Measurements from ENCODE around the gene ROMO1. TPM values are rescaled to one million over a fixed set of nuclear protein-coding genes. Genes with fewer than 3 reads are reported as not detected.

ROMO1 gene
- total and polyA plus RNA-seq, 10 of the 15 experiments (the other 5 are each of a cell fraction or from before 2014, with no cell fraction given), result 23.2 to 631 (median 352) TPM

- TF ChIP-seq BACH1 (IDR thresholded peaks at IDR 0.05; ENCODE audit: borderline replicate concordance), result peak; percentile 28; the same call in 1 of the 2 replicates
- no peak for TF ChIP-seq MXI1 (IDR thresholded peaks at IDR 0.05; ENCODE audit: low read depth, low read length)
- no peak for TF ChIP-seq EZH2 (IDR thresholded peaks at IDR 0.05; ENCODE audit: borderline replicate concordance, control insufficient read depth, low read depth, low read length)
- no peak; the same call in 1 of the 2 replicates for TF ChIP-seq RELB (IDR thresholded peaks at IDR 0.05; ENCODE audit: low read depth)
- peak; percentile 55; the same call in 1 of the 2 replicates for TF ChIP-seq SPI1 (IDR thresholded peaks at IDR 0.05; ENCODE audit: borderline replicate concordance, insufficient read depth, low read depth, low read length)
- no peak for TF ChIP-seq RELA (IDR thresholded peaks at IDR 0.05; ENCODE audit: borderline replicate concordance, partially characterized antibody)
- no peak for TF ChIP-seq ASH2L (IDR thresholded peaks at IDR 0.05; ENCODE audit: borderline replicate concordance, low read depth)
- no peak for TF ChIP-seq ZBTB33 (IDR thresholded peaks at IDR 0.05)
- TF ChIP-seq NFXL1 (IDR thresholded peaks at IDR 0.05; ENCODE audit: borderline replicate concordance), result no peak
- TF ChIP-seq RUNX3 (IDR thresholded peaks at IDR 0.05; ENCODE audit: low read length), result peak; percentile 3; the same call in 1 of the 2 replicates
- no peak for TF ChIP-seq IRF5 (IDR thresholded peaks at IDR 0.05; ENCODE audit: borderline replicate concordance)
- no peak for TF ChIP-seq ZBTB40 (IDR thresholded peaks at IDR 0.05; ENCODE audit: borderline replicate concordance)
- no peak for TF ChIP-seq JUNB (IDR thresholded peaks at IDR 0.05)
- TF ChIP-seq ZSCAN29 (IDR thresholded peaks at IDR 0.05), result no peak
- no peak for TF ChIP-seq YBX1 (IDR thresholded peaks at IDR 0.05)
- TF ChIP-seq IKZF2 (IDR thresholded peaks at IDR 0.05), result peak in 1 of 2 experiments; percentile 33; a peak in 2 of 4 replicates
- no peak for TF ChIP-seq IRF3 (IDR thresholded peaks at IDR 0.05)
- TF ChIP-seq SUZ12 (IDR thresholded peaks at IDR 0.05; ENCODE audit: unreplicated experiment), result no peak
- no peak for TF ChIP-seq MEF2B (IDR thresholded peaks at IDR 0.05; ENCODE audit: partially characterized antibody, poor library complexity, severe bottlenecking)
Measured at GRCh38 chr20:35742741-35743523, 43.7 kb downstream of the ROMO1 start (continued).

All from GM12878 (cell line).